HEK293 (cell line): ENCODE results near the gene ELL.
A peak's percentile ranks its signal among the peaks of the same experiment; 100 is the strongest.

Experiments
- CTCF ChIA-PET: fragments of 350-600 bp; formaldehyde crosslinking; extraction: SDS; loops from one replicate; lab custom pipeline; 2021; ENCODE audit warnings: antibody characterized with exemption; lab: Yijun Ruan, JAX
- POLR2A ChIA-PET: fragments of 300-600 bp; formaldehyde crosslinking; extraction: SDS; loops from one replicate; lab custom pipeline; 2020; ENCODE audit warnings: antibody characterized with exemption, inconsistent platforms; lab: Yijun Ruan, JAX
- H3K27ac ChIP-seq: fragments of 200-500 bp; sonication (Bioruptor generic); 2 replicates; pipeline ENCODE4 v1.5.1; 2014; ENCODE audit warnings: low read depth, low read length, control low read depth, inconsistent platforms; ENCODE audit errors: extremely low read depth
- H3K36me3 ChIP-seq, 2 experiments: fragments of 200-500 bp in 1 of 2; sonication (Bioruptor generic) in 1 of 2; 1 replicate in 1 of 2; 2 replicates in 1 of 2; pipeline ENCODE4 v1.5.1; 2014 to 2017; ENCODE audit warnings: inconsistent platforms in 2 of 2, low read length in 2 of 2; ENCODE audit not compliant: control insufficient read depth in 2 of 2, insufficient read depth in 1 of 2
- H3K4me1 ChIP-seq: fragments of 200-500 bp; sonication (Bioruptor generic); 2 replicates; pipeline ENCODE4 v1.5.1; 2014; ENCODE audit warnings: mild to moderate bottlenecking, low read length, inconsistent platforms; ENCODE audit not compliant: control insufficient read depth, insufficient read depth
- H3K4me3 ChIP-seq: 2 replicates; pipeline ENCODE4 v1.5.1; 2011; ENCODE audit warnings: low read depth, mild to moderate bottlenecking, control low read depth, low read length, moderate library complexity
- H3K9me3 ChIP-seq: fragments of 200-500 bp; sonication (Bioruptor generic); 2 replicates; pipeline ENCODE4 v1.5.1; 2014; ENCODE audit warnings: low read depth, low read length, inconsistent platforms; ENCODE audit not compliant: control insufficient read depth, insufficient read depth
- BCL6B ChIP-seq: fragments of 450-650 bp; formaldehyde crosslinking; IDR thresholded peaks from 2 replicates; pipeline ENCODE4 v1.5.1; 2017; ENCODE audit warnings: missing biosample characterization, missing genetic modification characterization
- GLIS2 ChIP-seq: fragments of 450-650 bp; formaldehyde crosslinking; IDR thresholded peaks from 2 replicates; pipeline ENCODE4 v1.5.1; 2016; ENCODE audit warnings: missing biosample characterization, missing genetic modification characterization
- HOXD13 ChIP-seq: sonication (generic); formaldehyde crosslinking; IDR thresholded peaks from 2 replicates; pipeline ENCODE4 v1.8.0; 2022; ENCODE audit warnings: missing genetic modification reagents, borderline replicate concordance
- KLF17 ChIP-seq: fragments of 450-650 bp; formaldehyde crosslinking; IDR thresholded peaks from 2 replicates; pipeline ENCODE4 v1.5.1; 2016; ENCODE audit warnings: missing biosample characterization, missing genetic modification characterization
- KLF8 ChIP-seq: fragments of 450-650 bp; formaldehyde crosslinking; IDR thresholded peaks from 2 replicates; pipeline ENCODE4 v1.5.1; 2016; ENCODE audit warnings: missing biosample characterization, missing genetic modification characterization
- PRDM6 ChIP-seq: fragments of 450-650 bp; formaldehyde crosslinking; IDR thresholded peaks from 2 replicates; pipeline ENCODE4 v1.5.1; 2017; ENCODE audit warnings: missing biosample characterization, missing genetic modification characterization
- SP2 ChIP-seq: fragments of 450-650 bp; formaldehyde crosslinking; IDR thresholded peaks from 2 replicates; pipeline ENCODE4 v1.5.1; 2016; ENCODE audit warnings: missing biosample characterization, missing genetic modification characterization
- TSHZ1 ChIP-seq: fragments of 450-650 bp; formaldehyde crosslinking; IDR thresholded peaks from 2 replicates; pipeline ENCODE4 v1.5.1; 2016; ENCODE audit warnings: missing biosample characterization, missing genetic modification characterization, borderline replicate concordance
- ZBTB17 ChIP-seq: fragments of 450-650 bp; formaldehyde crosslinking; IDR thresholded peaks from 2 replicates; pipeline ENCODE4 v1.5.1; 2016; ENCODE audit warnings: missing biosample characterization, missing genetic modification characterization
- ZBTB21 ChIP-seq: fragments of 450-650 bp; formaldehyde crosslinking; IDR thresholded peaks from 2 replicates; pipeline ENCODE4 v1.5.1; 2017; ENCODE audit warnings: missing biosample characterization, missing genetic modification characterization
- ZFP3 ChIP-seq: fragments of 450-650 bp; formaldehyde crosslinking; IDR thresholded peaks from 2 replicates; pipeline ENCODE4 v1.5.1; 2016; ENCODE audit warnings: low read depth, missing biosample characterization, missing genetic modification characterization
- ZIC2 ChIP-seq: fragments of 450-650 bp; formaldehyde crosslinking; IDR thresholded peaks from 2 replicates; pipeline ENCODE4 v1.5.1; 2016; ENCODE audit warnings: missing biosample characterization, missing genetic modification characterization
- ZNF175 ChIP-seq: fragments of 450-650 bp; formaldehyde crosslinking; IDR thresholded peaks from 2 replicates; pipeline ENCODE4 v1.5.1; 2016; ENCODE audit warnings: missing biosample characterization, missing genetic modification characterization
- ZNF292 ChIP-seq: fragments of 450-650 bp; formaldehyde crosslinking; IDR thresholded peaks from 2 replicates; pipeline ENCODE4 v1.5.1; 2016; ENCODE audit warnings: low read depth, missing biosample characterization, missing genetic modification characterization, borderline replicate concordance
- ZNF341 ChIP-seq: fragments of 450-650 bp; formaldehyde crosslinking; IDR thresholded peaks from 2 replicates; pipeline ENCODE4; 2016; ENCODE audit warnings: low read depth, missing biosample characterization, missing genetic modification characterization
- ZNF362 ChIP-seq: fragments of 450-650 bp; formaldehyde crosslinking; IDR thresholded peaks from 2 replicates; pipeline ENCODE4 v1.5.1; 2016; ENCODE audit warnings: missing biosample characterization, missing genetic modification characterization
- ZNF394 ChIP-seq: fragments of 450-650 bp; formaldehyde crosslinking; IDR thresholded peaks from 2 replicates; pipeline ENCODE4 v1.5.1; 2016; ENCODE audit warnings: missing biosample characterization, missing genetic modification characterization, mild to moderate bottlenecking, moderate library complexity, borderline replicate concordance
- ZNF473 ChIP-seq: fragments of 450-650 bp; formaldehyde crosslinking; IDR thresholded peaks from 2 replicates; pipeline ENCODE4 v1.5.1; 2017; ENCODE audit warnings: missing biosample characterization, missing genetic modification characterization
- ZNF521 ChIP-seq: fragments of 450-650 bp; formaldehyde crosslinking; IDR thresholded peaks from 2 replicates; pipeline ENCODE4 v1.5.1; 2017; ENCODE audit warnings: missing biosample characterization, mild to moderate bottlenecking, missing genetic modification characterization
- ZNF530 ChIP-seq: fragments of 450-650 bp; formaldehyde crosslinking; IDR thresholded peaks from 2 replicates; pipeline ENCODE4 v1.5.1; 2016; ENCODE audit warnings: low read depth, missing biosample characterization, missing genetic modification characterization
- ZNF621 ChIP-seq: fragments of 450-650 bp; formaldehyde crosslinking; IDR thresholded peaks from 2 replicates; pipeline ENCODE4 v1.5.1; 2017; ENCODE audit warnings: missing biosample characterization, missing genetic modification characterization
- ZNF626 ChIP-seq: fragments of 450-650 bp; sonication (Bioruptor Pico); formaldehyde crosslinking; IDR thresholded peaks from 2 replicates; pipeline ENCODE4 v1.5.1; 2018; ENCODE audit warnings: missing biosample characterization, missing genetic modification characterization, inconsistent platforms
- ZNF654 ChIP-seq: fragments of 450-650 bp; formaldehyde crosslinking; IDR thresholded peaks from 2 replicates; pipeline ENCODE4 v1.5.1; 2016; ENCODE audit warnings: low read depth, missing biosample characterization, missing genetic modification characterization
- ZNF677 ChIP-seq: fragments of 450-650 bp; IDR thresholded peaks from 2 replicates; pipeline ENCODE4 v1.5.0; 2018; ENCODE audit warnings: missing biosample characterization, mild to moderate bottlenecking, missing genetic modification characterization, moderate library complexity
- ZNF792 ChIP-seq: fragments of 450-650 bp; formaldehyde crosslinking; IDR thresholded peaks from 2 replicates; pipeline ENCODE4 v1.5.1; 2016; ENCODE audit warnings: missing biosample characterization, missing genetic modification characterization
- ZNF830 ChIP-seq: fragments of 450-650 bp; IDR thresholded peaks from 2 replicates; pipeline ENCODE4 v1.5.0; 2018; ENCODE audit warnings: missing biosample characterization, missing genetic modification characterization, low read depth, mild to moderate bottlenecking, moderate library complexity

The ELL gene

GRCh38 chr19:18450931-18451836 is 70.7 kb downstream of the ELL start:
- POLR2A ChIA-PET = interaction anchor here (0.9 kb wide), 1 partner anchor 137 kb away, joined by 3 read pairs; the partner anchor contains the start of gene REX1BD
- H3K27ac ChIP-seq = no peak overlapping the region
- H3K36me3 ChIP-seq = peaks cover 4 to 42% of the 10 kb centered on the region in 2 experiments; a peak in 2 of 3 replicates
- CTCF ChIA-PET = interaction anchor here (0.5 to 7.5 kb wide), 35 partner anchors 9 to 1158 kb away, joined by 3 to 85 read pairs (median 4); no protein-coding TSS in a partner anchor
- H3K4me1 ChIP-seq = no peaks in the 10 kb centered on the region
- no peak overlapping the region for H3K4me3 ChIP-seq
- no peaks in the 10 kb centered on the region for H3K9me3 ChIP-seq
- TF ChIP-seq ZNF292 (tag by site-specific recombination) (no peak), ZNF473 (no peak), ZNF362 (tag by site-specific recombination) (no peak), ZNF530 (tag by site-specific recombination) (no peak), GLIS2 (tag by site-specific recombination) (peak; percentile 91), ZNF621 (no peak), PRDM6 (no peak), ZNF792 (tag by site-specific recombination) (no peak), KLF8 (peak; percentile 53; the same call in 1 of the 2 replicates), BCL6B (no peak), KLF17 (tag by site-specific recombination) (peak; percentile 69), ZNF521 (tag by site-specific recombination) (no peak), ZFP3 (tag by site-specific recombination) (no peak), ZNF626 (tag by site-specific recombination) (no peak), ZIC2 (tag by site-specific recombination) (peak; percentile 100), TSHZ1 (tag by site-specific recombination) (no peak), ZBTB17 (tag by site-specific recombination) (peak; percentile 86), HOXD13 (CRISPR knock-in tag) (no peak), ZNF654 (peak; percentile 80), SP2 (tag by site-specific recombination) (0 out of 2 replicates have a peak, but pooled peaks have one; percentile 15), ZNF677 (no peak), ZNF394 (tag by site-specific recombination) (no peak), ZNF175 (tag by site-specific recombination) (no peak), ZBTB21 (no peak), ZNF341 (tag by site-specific recombination) (peak; percentile 78), ZNF830 (no peak)
